ENCODE results near the gene RPP38.

DNA sequence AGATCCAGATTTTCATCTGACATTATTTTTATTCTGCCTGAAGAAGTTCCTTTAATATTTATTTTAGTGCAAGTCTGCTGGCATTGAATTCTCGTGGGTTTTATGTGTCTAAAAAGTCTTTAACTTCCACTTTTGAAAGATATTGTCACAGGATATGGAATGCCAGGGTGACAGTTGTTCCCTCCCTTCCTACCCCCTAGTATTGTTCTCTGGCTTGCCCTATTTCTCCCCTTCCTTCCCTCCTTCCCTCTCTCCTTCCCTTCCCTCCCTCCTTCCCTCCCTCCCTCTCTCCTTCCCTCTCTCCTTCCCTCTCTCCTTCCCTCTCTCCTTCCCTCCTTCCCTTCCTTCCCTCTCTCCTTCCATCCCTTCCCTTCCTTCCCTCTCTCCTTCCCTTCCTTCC, 38.5 kb upstream of the RPP38 start:
- TF ChIP-seq, protein P1, sequence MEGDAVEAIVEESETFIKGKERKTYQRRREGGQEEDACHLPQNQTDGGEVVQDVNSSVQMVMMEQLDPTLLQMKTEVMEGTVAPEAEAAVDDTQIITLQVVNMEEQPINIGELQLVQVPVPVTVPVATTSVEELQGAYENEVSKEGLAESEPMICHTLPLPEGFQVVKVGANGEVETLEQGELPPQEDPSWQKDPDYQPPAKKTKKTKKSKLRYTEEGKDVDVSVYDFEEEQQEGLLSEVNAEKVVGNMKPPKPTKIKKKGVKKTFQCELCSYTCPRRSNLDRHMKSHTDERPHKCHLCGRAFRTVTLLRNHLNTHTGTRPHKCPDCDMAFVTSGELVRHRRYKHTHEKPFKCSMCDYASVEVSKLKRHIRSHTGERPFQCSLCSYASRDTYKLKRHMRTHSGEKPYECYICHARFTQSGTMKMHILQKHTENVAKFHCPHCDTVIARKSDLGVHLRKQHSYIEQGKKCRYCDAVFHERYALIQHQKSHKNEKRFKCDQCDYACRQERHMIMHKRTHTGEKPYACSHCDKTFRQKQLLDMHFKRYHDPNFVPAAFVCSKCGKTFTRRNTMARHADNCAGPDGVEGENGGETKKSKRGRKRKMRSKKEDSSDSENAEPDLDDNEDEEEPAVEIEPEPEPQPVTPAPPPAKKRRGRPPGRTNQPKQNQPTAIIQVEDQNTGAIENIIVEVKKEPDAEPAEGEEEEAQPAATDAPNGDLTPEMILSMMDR (conservative IDR thresholded peaks at IDR 0.05 in 1 of 2, IDR thresholded peaks at IDR 0.05 in 1 of 2; ENCODE audit: low read depth in 1 of 2, low read length in 2 of 2) = no peak
- TF ChIP-seq EZH2 (IDR thresholded peaks at IDR 0.05; ENCODE audit: low read length, missing control alignments) = no peak
